ENCODE measurements around the gene KRT85.
"Not testable (repeated sequence)": the region's sequence is repeated elsewhere in the genome, so short reads cannot be mapped to it uniquely, and the experiment has no call there.

The KRT85 gene
- long read RNA-seq, donor 1 = 0 reads
- long read RNA-seq, donor 2 = 0 reads
- long read RNA-seq, donor 3 = 0 reads
- long read RNA-seq, donor 4 = 0 reads
- long read RNA-seq, donor 5 = 0 reads
- long read RNA-seq, donor 6 = 0 reads
- long read RNA-seq, donor 7 = 0 reads
- long read RNA-seq, donor 8 = 0 reads

DNA sequence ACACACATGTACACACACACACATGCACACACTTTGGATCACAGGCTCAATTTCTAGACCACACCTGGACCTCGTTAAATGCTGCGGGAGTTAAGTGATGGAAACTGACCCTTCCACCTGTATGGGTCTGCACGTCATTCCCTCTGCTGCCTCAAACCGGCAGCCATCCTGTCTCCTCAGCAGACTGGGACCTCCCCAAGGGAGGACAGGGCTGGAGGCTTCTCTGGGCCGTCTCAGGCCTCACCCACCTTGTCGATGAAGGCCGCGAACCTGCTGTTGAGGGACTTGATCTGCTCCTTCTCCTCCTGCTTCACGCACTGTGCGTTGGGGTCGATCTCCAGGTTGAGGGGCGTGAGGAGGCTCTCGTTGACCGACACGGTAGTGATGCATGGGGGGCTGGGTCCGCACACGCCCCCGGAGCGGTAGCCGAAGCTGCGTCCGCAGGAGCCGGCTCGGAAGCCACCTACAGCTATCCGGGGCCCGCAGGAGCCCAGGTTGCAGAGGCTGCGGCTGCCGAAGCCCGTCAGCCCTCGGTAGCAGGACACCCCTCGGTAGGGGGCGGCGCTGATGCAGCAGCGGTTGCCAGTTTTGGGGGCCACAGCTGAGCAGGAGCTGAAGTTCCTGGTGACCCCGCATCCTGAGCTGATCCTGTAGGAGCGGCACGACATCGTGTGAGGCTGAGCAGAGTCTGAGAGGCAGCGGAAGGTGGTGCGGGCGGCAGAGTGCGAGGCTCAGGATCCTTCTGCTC lies at the start of gene KRT85:
KRT85 (minus strand) TSS at position 744 of the 748 bp plus-strand sequence; CDS start at position 668, 76 bp downstream.
- no peak for DNase-seq

- DNase-seq = no peak
Measured at GRCh38 chr12:52416795-52417194, 49.5 kb upstream of the KRT85 start.

DNA sequence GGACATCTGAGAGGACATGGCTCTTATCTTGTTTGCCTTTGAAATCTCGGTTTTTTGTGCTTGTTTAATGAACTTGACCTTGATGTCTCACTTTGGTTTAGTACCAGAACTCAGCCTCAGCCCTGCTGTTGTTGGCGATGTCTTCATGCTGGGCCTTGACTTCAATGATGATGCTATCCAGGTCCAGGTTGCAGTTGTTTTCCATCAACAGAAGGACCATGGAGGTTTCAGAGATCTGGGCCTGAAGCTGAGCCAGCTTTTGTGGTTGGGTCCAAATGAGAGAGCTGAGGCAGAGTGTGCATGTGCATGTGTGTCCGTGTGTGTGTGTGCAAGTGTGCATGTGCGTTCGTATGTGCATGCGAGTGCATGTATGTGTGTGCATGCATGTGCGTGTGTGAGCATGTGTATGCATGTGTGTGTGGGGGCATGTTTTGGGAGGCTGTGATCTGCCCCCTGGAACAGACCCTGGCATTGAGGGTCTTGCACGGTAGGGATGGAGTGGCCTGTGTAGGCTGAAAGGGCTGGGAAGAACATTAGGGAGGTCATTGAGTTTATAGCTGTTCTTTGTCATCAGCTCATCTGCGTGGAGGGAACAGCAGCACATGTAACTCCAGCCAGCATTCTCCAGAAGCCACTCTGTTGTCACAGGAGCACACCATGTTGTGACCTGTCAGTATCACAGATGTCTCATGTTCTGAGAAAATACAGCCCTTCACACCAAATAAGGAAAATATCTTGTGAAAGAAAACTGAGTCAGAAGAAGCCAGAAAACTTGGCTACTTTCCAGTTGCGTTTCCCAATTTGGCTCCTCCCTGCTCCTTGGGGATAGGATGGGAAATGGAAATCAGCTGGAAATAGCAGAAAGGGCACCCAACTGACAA lies 48.8 kb upstream of the KRT85 start:
- DNase-seq = no peak

- DNase-seq = no peak
Measured at GRCh38 chr12:52414936-52415335, 47.7 kb upstream of the KRT85 start.

DNA sequence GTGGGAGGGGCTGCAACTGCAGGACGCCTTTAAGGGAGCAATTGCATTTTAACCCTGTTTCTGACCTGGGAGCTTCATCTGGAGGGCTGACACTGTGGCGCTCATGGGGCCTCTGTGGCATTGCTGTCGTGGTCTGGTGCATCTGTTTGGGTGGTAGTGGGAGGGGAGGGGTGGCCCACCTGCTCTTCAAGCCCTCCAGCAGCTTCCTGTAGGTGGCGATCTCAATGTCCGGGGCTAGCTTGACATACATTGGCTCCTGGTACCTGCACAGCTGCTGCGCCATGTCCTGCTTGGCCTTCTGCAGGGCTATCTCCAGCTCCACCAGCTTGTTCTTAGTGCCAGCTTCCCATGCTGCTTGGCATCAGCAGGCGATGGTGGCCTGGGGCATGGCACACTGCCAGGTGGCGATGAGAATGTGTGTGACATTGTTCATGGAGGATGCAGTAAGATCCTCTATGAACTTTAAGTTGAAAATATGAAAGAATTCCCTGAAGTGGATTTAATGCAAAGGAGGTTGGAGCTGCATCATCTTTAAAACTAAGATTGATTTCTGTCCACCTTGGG lies 46.6 kb upstream of the KRT85 start:
- DNase-seq = no peak

GRCh38 chr12:52413202-52413601 lies 45.9 kb upstream of the KRT85 start:
- DNase-seq = no peak

DNA sequence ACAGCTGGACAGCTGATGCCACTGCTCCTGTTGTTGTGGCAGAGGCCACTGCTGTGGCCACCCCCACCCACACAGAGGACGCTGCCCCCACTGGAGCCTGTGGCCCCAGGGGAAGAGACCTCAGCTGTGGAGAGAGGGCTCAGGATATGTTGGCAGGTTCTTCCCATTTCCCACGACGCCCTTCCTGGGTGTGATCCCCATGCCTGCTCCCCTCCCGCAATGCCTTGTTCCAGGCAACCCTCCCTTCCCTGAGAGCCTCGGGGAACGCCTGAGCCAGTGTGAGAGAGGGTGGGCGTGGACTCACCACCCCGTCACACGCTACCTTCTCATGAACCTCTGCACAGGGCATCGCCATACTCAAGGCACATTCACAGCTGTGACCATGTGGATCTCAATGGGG lies 44.5 kb upstream of the KRT85 start:
- DNase-seq = no peak

- not testable (repeated sequence) for DNase-seq
Measured at GRCh38 chr12:52410589-52411248, 43.4 kb upstream of the KRT85 start.

DNA sequence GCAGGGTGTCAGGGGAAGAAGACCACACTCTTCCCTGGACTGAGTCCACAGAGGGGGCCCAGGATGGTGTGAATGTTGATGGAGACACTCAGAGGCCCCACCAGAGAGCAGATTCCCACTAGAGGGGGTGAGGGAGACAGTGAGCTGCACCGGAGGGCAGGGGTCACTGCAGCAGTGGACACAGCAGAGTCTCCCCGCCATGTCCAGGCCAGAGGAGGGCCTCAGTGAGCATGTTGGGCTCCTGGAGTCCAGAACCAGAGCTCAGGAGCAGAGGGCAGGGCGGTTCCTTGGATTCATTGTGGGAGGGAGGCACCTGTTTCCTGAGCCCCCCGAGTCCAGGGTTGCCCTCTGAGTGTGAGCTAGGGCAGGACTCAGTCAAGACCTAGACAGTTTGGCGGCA lies 40.6 kb upstream of the KRT85 start:
- DNase-seq = no peak

DNA sequence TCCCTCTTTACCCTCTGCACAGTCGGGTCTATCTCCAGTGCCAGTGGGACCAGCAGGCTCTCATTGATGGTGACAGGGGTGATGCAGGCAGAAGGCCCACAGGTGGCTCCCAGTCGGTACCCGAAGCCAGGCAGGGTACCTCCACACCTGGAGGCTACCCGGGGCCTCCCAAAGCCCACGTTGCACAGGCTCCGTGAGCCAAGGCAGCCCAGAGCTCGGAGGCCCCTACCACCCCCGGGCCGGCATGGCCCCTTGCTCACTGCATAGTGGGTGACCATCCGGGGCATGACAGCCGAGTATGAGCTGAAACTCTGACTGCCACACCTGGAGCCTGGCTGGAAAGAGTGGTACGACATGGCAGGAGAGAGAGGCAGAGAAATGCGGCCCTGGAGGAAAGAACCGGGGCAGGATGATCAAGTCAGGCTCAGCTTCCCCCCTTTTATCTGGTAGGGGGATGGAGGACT lies 38.7 kb upstream of the KRT85 start, which contains the start of gene KRT82:
KRT82 (minus strand) TSS at position 414 of the 464 bp plus-strand sequence; CDS start at position 356, 58 bp downstream.
- no peak for DNase-seq

GRCh38 chr12:52404951-52405350 lies 37.7 kb upstream of the KRT85 start:
- no peak for DNase-seq

GRCh38 chr12:52403561-52403960 lies 36.3 kb upstream of the KRT85 start:
- no peak for DNase-seq

DNA sequence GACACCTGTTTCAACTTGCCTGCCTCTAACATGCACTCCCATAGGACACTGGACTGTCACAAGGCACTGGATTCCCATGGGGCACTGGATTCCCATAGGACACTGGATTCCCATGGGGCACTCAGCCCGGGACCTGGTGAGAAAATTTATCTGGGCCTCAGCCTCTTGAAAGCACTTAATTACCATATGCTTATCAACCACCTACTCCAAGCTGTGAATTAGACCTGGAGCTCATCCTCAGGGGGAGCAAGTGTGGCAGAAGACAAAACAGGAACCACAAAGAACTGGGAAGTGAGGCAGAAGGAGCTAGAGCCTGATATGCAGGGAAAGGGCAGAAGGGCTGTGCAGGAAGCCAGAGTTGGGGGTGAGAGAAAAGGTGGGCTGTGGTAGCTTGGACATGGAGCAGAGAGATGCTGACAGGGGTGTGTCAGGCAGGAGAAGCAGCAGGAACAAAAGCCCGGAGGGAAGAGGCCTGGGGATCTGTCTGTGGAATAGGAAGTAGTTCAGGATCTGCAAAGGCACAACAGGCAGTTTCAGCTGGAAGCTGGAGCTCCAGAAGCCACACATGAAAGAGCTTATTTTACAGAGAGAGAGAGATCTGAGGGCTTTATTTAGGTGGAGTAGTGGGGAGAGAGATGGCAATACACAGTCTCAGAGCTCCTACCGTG lies 35.7 kb upstream of the KRT85 start:
- DNase-seq = no peak

- no peak for DNase-seq
Measured at GRCh38 chr12:52402377-52402776, 35.1 kb upstream of the KRT85 start.

DNA sequence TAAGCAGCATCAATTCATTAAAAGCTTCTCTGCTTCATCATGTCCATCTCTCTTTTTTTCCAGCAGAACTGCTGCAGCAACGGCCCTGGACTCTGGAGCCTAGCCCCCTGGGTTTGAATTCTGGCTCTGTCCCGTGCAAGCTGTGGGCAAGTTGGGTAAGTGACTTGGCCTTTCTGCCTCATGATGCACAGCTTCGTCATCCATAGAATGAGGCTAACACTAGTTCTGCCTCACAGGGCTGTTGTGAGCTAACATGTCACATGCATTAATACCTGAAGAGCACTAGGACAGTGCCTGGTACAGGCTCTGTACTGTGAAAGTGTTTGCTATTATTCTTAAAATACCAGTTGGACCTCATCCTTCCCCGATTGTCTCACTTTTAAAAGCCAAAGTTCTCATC lies 34.6 kb upstream of the KRT85 start:
- no peak for DNase-seq

- no peak for DNase-seq
Measured at GRCh38 chr12:52401526-52401925, 34.2 kb upstream of the KRT85 start.

DNA sequence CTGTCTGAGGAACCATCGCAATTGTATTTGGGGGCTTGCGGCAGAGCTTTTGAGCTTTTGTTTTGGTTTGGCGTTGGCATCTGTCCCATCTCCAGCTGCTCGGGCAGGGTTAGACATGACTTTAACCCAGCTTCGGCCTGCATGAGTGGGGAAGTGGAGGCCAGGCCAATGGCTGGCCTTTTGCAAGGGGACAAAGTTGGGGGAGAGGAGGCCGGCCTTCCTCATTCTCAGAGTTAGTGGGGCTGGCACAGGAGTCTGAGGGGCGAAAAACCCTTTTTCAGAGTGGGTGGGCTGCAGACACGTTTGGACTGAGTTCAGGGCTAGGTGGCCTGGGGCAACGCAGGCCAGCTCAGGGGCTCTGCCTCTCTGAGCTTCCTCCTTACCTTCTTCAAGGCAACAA lies 33.6 kb upstream of the KRT85 start:
- no peak for DNase-seq

DNA sequence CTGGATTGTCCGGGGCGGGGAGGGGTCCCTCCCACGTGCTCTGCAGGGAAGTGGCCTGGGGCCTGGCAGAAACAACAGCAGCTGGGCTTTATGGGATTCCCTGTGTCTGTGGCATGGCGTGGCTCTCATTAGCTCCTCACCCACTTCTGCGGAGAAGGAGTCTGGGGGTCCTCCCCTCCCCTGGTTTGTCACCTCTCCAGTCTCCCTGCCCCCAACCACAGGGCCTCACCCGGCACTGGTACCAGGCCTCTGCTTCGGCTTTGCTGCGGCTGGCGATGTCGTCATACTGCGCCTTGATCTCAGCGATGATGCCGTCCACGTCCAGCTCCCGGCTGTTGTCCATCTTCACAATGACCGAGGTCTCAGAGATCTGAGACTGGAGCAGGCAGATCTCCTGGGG lies 32.5 kb upstream of the KRT85 start:
- DNase-seq = no peak

DNA sequence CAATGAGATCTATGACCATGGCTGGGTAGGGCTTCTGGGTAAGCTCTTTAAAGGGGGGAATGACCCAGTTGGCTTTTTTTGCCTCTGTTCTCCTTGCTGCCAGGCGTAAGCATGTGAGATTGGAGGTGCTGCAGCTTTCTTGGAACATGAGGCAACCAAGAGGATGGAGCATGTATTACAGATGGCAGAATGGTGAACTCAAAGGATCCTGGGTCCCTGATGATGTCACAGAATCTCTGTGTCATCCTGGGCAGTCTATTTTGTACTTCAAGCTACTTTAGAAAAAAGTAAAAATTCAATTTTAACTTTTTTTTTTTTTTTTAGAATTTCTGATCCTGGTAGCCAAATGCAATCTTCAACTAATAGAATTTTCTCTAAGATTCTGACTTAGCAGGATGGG lies 30.9 kb upstream of the KRT85 start:
- no peak for DNase-seq

DNA sequence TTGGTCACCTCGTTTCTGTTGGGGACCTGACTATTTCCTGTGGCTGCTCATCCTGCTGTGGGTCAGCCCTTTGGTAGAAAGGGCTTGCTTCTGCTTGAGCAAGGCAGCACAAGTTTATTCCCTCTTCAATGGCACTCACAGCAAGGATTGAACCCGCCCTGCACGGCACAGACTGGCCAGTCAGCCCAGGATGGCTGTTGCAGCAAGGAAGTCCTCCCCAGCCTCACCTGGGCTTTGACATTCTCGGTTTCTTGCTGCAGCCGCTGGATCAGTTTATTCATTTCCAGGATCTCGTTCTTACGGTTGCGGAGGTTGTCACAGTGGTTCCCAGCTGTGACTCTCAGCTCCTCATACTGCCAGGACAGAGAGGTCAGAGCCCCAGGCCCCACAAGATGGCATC lies 29.4 kb upstream of the KRT85 start:
- no peak for DNase-seq

DNA sequence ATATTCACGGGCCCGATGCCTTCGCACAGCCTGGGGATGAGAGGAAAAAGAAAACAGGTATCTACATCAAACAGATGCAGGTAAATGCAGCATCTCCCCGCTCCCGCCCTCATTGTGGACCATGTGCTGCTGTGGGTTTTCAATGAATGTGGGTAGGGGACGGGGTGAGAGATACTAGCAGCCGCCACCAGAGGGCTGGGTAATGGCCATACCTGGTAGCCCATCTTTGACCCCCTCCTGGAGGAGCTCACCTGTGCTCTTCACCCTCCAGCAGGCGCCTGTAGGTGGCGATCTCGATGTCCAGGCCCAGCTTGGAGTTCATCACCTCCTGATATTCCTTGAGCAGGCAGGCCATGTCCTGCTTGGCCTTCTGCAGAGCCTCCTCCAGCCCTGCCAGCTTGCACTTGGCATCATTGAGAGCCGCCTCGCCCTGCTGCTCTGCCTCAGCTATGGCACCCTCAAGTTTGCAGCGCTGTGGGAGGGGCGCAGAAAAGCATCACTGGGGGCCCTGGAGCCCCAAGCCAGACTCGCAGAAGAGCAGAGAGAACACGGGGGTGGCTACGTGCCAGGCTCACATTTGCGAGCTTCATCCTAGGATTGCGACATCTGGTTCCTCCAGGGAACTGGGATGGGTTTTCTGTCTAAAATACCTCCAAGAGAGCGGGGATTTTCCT lies 28.6 kb upstream of the KRT85 start:
- no peak for DNase-seq
